Measurements from ENCODE around the gene SLC22A6.
A peak's percentile ranks its signal among the peaks of the same experiment; 100 is the strongest.

SLC22A6 gene, protein sequence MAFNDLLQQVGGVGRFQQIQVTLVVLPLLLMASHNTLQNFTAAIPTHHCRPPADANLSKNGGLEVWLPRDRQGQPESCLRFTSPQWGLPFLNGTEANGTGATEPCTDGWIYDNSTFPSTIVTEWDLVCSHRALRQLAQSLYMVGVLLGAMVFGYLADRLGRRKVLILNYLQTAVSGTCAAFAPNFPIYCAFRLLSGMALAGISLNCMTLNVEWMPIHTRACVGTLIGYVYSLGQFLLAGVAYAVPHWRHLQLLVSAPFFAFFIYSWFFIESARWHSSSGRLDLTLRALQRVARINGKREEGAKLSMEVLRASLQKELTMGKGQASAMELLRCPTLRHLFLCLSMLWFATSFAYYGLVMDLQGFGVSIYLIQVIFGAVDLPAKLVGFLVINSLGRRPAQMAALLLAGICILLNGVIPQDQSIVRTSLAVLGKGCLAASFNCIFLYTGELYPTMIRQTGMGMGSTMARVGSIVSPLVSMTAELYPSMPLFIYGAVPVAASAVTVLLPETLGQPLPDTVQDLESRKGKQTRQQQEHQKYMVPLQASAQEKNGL

GRCh38 chr11:62984451-62984991 is at the start of gene SLC22A6:
Gene SLC22A6 (minus strand): TSS chr11:62984967. CDS start chr11:62984690, 277 bp downstream.
- H3K9me3 ChIP-seq (replicated peaks; ENCODE audit: insufficient read depth, low read length) = no peaks in the 10 kb centered on the region
- no peaks in the 10 kb centered on the region for H3K79me2 ChIP-seq (ENCODE audit: low read length)
- no peak within 1 kb of the TSS for H3K4me2 ChIP-seq (ENCODE audit: low read depth, low read length)
- H3K4me1 ChIP-seq (ENCODE audit: low read length) = no peaks in the 10 kb centered on the region
- no peak within 1 kb of the TSS for H3K9ac ChIP-seq (ENCODE audit: low read length)
- H3K27ac ChIP-seq (ENCODE audit: low read length) = no peak within 1 kb of the TSS
- H3K4me3 ChIP-seq (ENCODE audit: low read length) = no peak within 1 kb of the TSS
- no peaks in the 10 kb centered on the region for H3K36me3 ChIP-seq (replicated peaks; ENCODE audit: insufficient read depth, low read length)
- TF ChIP-seq EZH2phosphoT487 (IDR thresholded peaks at IDR 0.05; ENCODE audit: low read length) (no peak), EZH2 (optimal IDR thresholded peaks at IDR 0.05; ENCODE audit: low read depth, low read length) (no peak), CTCF (IDR thresholded peaks at IDR 0.05; ENCODE audit: low read length) (no peak)
- no peaks in the 10 kb centered on the region for H3F3A ChIP-seq (ENCODE audit: insufficient read depth, low read length)
- H3K9me2 ChIP-seq (replicated peaks; ENCODE audit: insufficient read depth, low read length) = no peaks in the 10 kb centered on the region
- H4K20me1 ChIP-seq (ENCODE audit: insufficient read depth, low read length) = no peaks in the 10 kb centered on the region
- no peak within 1 kb of the TSS for H2AFZ ChIP-seq (ENCODE audit: low read length)
- DNase-seq = no peak
- H3K27me3 ChIP-seq (replicated peaks; ENCODE audit: insufficient read depth, low read length) = peaks cover 33% of the 10 kb centered on the region

- DNase-seq = no peak
- no peaks in the 10 kb centered on the region for H3F3A ChIP-seq (ENCODE audit: insufficient read depth, low read length)
- H3K4me1 ChIP-seq (ENCODE audit: low read length) = 0 out of 2 replicates have a peak, but pooled peaks cover 4% of the 10 kb centered on the region
- H3K27ac ChIP-seq (ENCODE audit: low read length) = no peak overlapping the region
- no peaks in the 10 kb centered on the region for H3K9me3 ChIP-seq (replicated peaks; ENCODE audit: insufficient read depth, low read length)
- no peaks in the 10 kb centered on the region for H4K20me1 ChIP-seq (ENCODE audit: insufficient read depth, low read length)
- H3K9ac ChIP-seq (ENCODE audit: low read length) = no peak overlapping the region
- no peak overlapping the region for H2AFZ ChIP-seq (ENCODE audit: low read length)
- H3K36me3 ChIP-seq (replicated peaks; ENCODE audit: insufficient read depth, low read length) = no peaks in the 10 kb centered on the region
- no peak overlapping the region for H3K4me3 ChIP-seq (ENCODE audit: low read length)
- no peak overlapping the region for H3K4me2 ChIP-seq (ENCODE audit: low read depth, low read length)
- H3K9me2 ChIP-seq (replicated peaks; ENCODE audit: insufficient read depth, low read length) = no peaks in the 10 kb centered on the region
- no peaks in the 10 kb centered on the region for H3K79me2 ChIP-seq (ENCODE audit: low read length)
- TF ChIP-seq EZH2 (optimal IDR thresholded peaks at IDR 0.05; ENCODE audit: low read depth, low read length) = no peak
- no peak for TF ChIP-seq CTCF (IDR thresholded peaks at IDR 0.05; ENCODE audit: low read length)
- no peak for TF ChIP-seq EZH2phosphoT487 (IDR thresholded peaks at IDR 0.05; ENCODE audit: low read length)
- H3K27me3 ChIP-seq (replicated peaks; ENCODE audit: insufficient read depth, low read length) = no peaks in the 10 kb centered on the region; the same call in 1 of the 2 replicates
These were observed 47.7 kb upstream of the SLC22A6 start for GRCh38 chr11:63032457-63032856.

GRCh38 chr11:63023841-63024648 is 39.3 kb upstream of the SLC22A6 start:
- Histone ChIP-seq H3K9me3 (replicated peaks; ENCODE audit: insufficient read depth, low read length) (no peaks in the 10 kb centered on the region), H3K79me2 (ENCODE audit: low read length) (no peaks in the 10 kb centered on the region), H3K4me3 (ENCODE audit: low read length) (no peak overlapping the region), H3K27me3 (replicated peaks; ENCODE audit: insufficient read depth, low read length) (peaks cover under 1% of the 10 kb centered on the region; the same call in 1 of the 2 replicates), H3F3A (ENCODE audit: insufficient read depth, low read length) (no peaks in the 10 kb centered on the region), H3K4me1 (ENCODE audit: low read length) (no peaks in the 10 kb centered on the region), H3K36me3 (replicated peaks; ENCODE audit: insufficient read depth, low read length) (no peaks in the 10 kb centered on the region), H3K9ac (ENCODE audit: low read length) (no peak overlapping the region), H3K4me2 (ENCODE audit: low read depth, low read length) (peak overlapping the region; percentile 17; the same call in 1 of the 2 replicates), H4K20me1 (ENCODE audit: insufficient read depth, low read length) (no peaks in the 10 kb centered on the region), H3K27ac (ENCODE audit: low read length) (no peak overlapping the region), H3K9me2 (replicated peaks; ENCODE audit: insufficient read depth, low read length) (no peaks in the 10 kb centered on the region), H2AFZ (ENCODE audit: low read length) (no peak overlapping the region)
- peak; percentile 71 for DNase-seq
- TF ChIP-seq EZH2 (optimal IDR thresholded peaks at IDR 0.05; ENCODE audit: low read depth, low read length) = no peak
- peak; percentile 100 for TF ChIP-seq CTCF (IDR thresholded peaks at IDR 0.05; ENCODE audit: low read length)

Measured in MM.1S (cell line).